H9 (cell line): ENCODE measurements around the gene HGF. TPM values are rescaled to one million over a fixed set of nuclear protein-coding genes. Genes with fewer than 3 reads are reported as not detected.
"Not testable (repeated sequence)": the region's sequence is repeated elsewhere in the genome, so short reads cannot be mapped to it uniquely, and the experiment has no call there.

Experiments
- DNase-seq: peaks from one replicate; pipeline ENCODE4 v3.0.0-alpha.2; 2017
- H2AFZ ChIP-seq: one replicate; pipeline ENCODE4 v1.6.1; 2013; ENCODE audit warnings: mild to moderate bottlenecking, low read length, control low read depth, moderate library complexity
- H2AK5ac ChIP-seq: 2 replicates; pipeline ENCODE4 v1.6.1; 2013; ENCODE audit warnings: low read length, control low read depth, mixed read lengths; ENCODE audit not compliant: insufficient read length
- H2BK120ac ChIP-seq: one replicate; pipeline ENCODE4 v1.6.1; 2013; ENCODE audit warnings: low read depth, mild to moderate bottlenecking, low read length, control low read depth, inconsistent platforms; ENCODE audit not compliant: poor library complexity, severe bottlenecking
- H2BK12ac ChIP-seq: 2 replicates; pipeline ENCODE4 v1.6.1; 2013; ENCODE audit warnings: low read length, control low read depth, mixed read lengths, low read depth; ENCODE audit not compliant: insufficient read length
- H2BK15ac ChIP-seq: 2 replicates; pipeline ENCODE4 v1.6.1; 2013; ENCODE audit warnings: low read depth, low read length, control low read depth
- H2BK20ac ChIP-seq: one replicate; pipeline ENCODE4 v1.6.1; 2013; ENCODE audit warnings: low read depth, mild to moderate bottlenecking, low read length, control low read depth, inconsistent platforms; ENCODE audit not compliant: poor library complexity, severe bottlenecking
- H2BK5ac ChIP-seq: 2 replicates; pipeline ENCODE4 v1.6.1; 2013; ENCODE audit warnings: low read length, control low read depth, mixed read lengths; ENCODE audit not compliant: insufficient read length
- H3K14ac ChIP-seq: 2 replicates; pipeline ENCODE4 v1.6.1; 2013; ENCODE audit warnings: low read length, control low read depth; ENCODE audit not compliant: insufficient read depth
- H3K18ac ChIP-seq: 2 replicates; pipeline ENCODE4 v1.6.1; 2013; ENCODE audit warnings: low read depth, mild to moderate bottlenecking, mixed read lengths, low read length, control low read depth; ENCODE audit not compliant: insufficient read length
- H3K23ac ChIP-seq: 2 replicates; pipeline ENCODE4 v1.6.1; 2013; ENCODE audit warnings: low read length, control low read depth, mixed read lengths, low read depth; ENCODE audit not compliant: insufficient read length
- H3K23me2 ChIP-seq: 2 replicates; pipeline ENCODE4 v1.6.1; 2013; ENCODE audit warnings: low read depth, mild to moderate bottlenecking, mixed read lengths, low read length, control low read depth; ENCODE audit not compliant: insufficient read length, poor library complexity, severe bottlenecking
- H3K27ac ChIP-seq: 2 replicates; pipeline ENCODE4 v1.5.1; 2013; ENCODE audit warnings: low read length, control low read depth, mixed read lengths, low read depth; ENCODE audit not compliant: insufficient read length
- H3K27me3 ChIP-seq: 2 replicates; pipeline ENCODE4 v1.6.1; 2013; ENCODE audit warnings: low read length, control low read depth, inconsistent platforms; ENCODE audit not compliant: insufficient read depth
- H3K4ac ChIP-seq: 2 replicates; pipeline ENCODE4 v1.6.1; 2013; ENCODE audit warnings: low read depth, mild to moderate bottlenecking, control low read depth, inconsistent platforms, low read length, moderate library complexity
- H3K4me1 ChIP-seq: 2 replicates; pipeline ENCODE4 v1.6.1; 2013; ENCODE audit warnings: low read length, control low read depth, inconsistent platforms; ENCODE audit not compliant: insufficient read depth
- H3K4me2 ChIP-seq: 2 replicates; pipeline ENCODE4 v1.6.1; 2013; ENCODE audit warnings: low read length, control low read depth, mixed read lengths; ENCODE audit not compliant: insufficient read length, insufficient read depth
- H3K56ac ChIP-seq: 2 replicates; pipeline ENCODE4 v1.6.1; 2013; ENCODE audit warnings: low read depth, mild to moderate bottlenecking, mixed read lengths, low read length, control low read depth; ENCODE audit not compliant: insufficient read length
- H3K79me1 ChIP-seq: 2 replicates; pipeline ENCODE4 v1.6.1; 2013; ENCODE audit warnings: low read depth, mild to moderate bottlenecking, moderate library complexity, low read length, control low read depth, inconsistent platforms; ENCODE audit not compliant: insufficient read depth, poor library complexity, severe bottlenecking
- H3K79me2 ChIP-seq: 2 replicates; pipeline ENCODE4 v1.6.1; 2013; ENCODE audit warnings: low read length, control low read depth, inconsistent platforms; ENCODE audit not compliant: insufficient read depth
- H3K9ac ChIP-seq: 2 replicates; pipeline ENCODE4 v1.6.1; 2013; ENCODE audit warnings: low read length, control low read depth, mixed read lengths; ENCODE audit not compliant: insufficient read length; ENCODE audit errors: extremely low read depth
- H3K9me3 ChIP-seq: one replicate; pipeline ENCODE4 v1.6.1; 2013; ENCODE audit warnings: low read depth, low read length, inconsistent platforms; ENCODE audit not compliant: control insufficient read depth
- H3T11ph ChIP-seq: one replicate; pipeline ENCODE4 v1.6.1; 2013; ENCODE audit warnings: mild to moderate bottlenecking, low read length, control low read depth, inconsistent platforms
- H4K20me1 ChIP-seq: one replicate; pipeline ENCODE4 v1.6.1; 2013; ENCODE audit not compliant: control insufficient read depth, insufficient read length, insufficient read depth
- H4K5ac ChIP-seq: 2 replicates; pipeline ENCODE4 v1.6.1; 2013; ENCODE audit warnings: low read depth, mild to moderate bottlenecking, mixed read lengths, low read length, control low read depth; ENCODE audit not compliant: insufficient read length
- H4K8ac ChIP-seq: replicated peaks from 2 replicates; pipeline ENCODE4 v1.6.1; 2013; ENCODE audit warnings: low read length, control low read depth, mixed read lengths, low read depth; ENCODE audit not compliant: insufficient read length
- H4K91ac ChIP-seq: 2 replicates; pipeline ENCODE4 v1.6.1; 2013; ENCODE audit warnings: low read depth, mild to moderate bottlenecking, moderate library complexity, mixed read lengths, low read length, control low read depth; ENCODE audit not compliant: insufficient read length
- H3K27ac Mint-ChIP-seq, 3 experiments: 2 replicates in 2 of 3; 3 replicates in 1 of 3; pipeline ENCODE4 v1.8.0; 2020 to 2021; ENCODE audit warnings: mixed read lengths in 3 of 3, mild to moderate bottlenecking in 1 of 3, moderate library complexity in 1 of 3
- H3K27me3 Mint-ChIP-seq: 2 replicates; pipeline ENCODE4 v1.8.0; 2021; ENCODE audit warnings: low read depth, mild to moderate bottlenecking, moderate library complexity, mixed read lengths
- H3K36me3 Mint-ChIP-seq, 3 experiments: 2 replicates in 2 of 3; 3 replicates in 1 of 3; pipeline ENCODE4 v1.8.0; 2020 to 2021; ENCODE audit warnings: low read depth in 3 of 3, mixed read lengths in 3 of 3; ENCODE audit not compliant: insufficient read depth in 1 of 3
- H3K4me1 Mint-ChIP-seq, 2 experiments: 2 replicates each; pipeline ENCODE4 v1.8.0; 2020; ENCODE audit warnings: mixed read lengths in 2 of 2
- H3K4me3 Mint-ChIP-seq, 2 experiments: 2 replicates in 1 of 2; 3 replicates in 1 of 2; pipeline ENCODE4 v1.8.0; 2020 to 2021; ENCODE audit warnings: mild to moderate bottlenecking in 2 of 2, mixed read lengths in 2 of 2, moderate library complexity in 1 of 2
- H3K9me3 Mint-ChIP-seq, 2 experiments: 2 replicates in 1 of 2; 3 replicates in 1 of 2; pipeline ENCODE4 v1.8.0; 2020; ENCODE audit warnings: mild to moderate bottlenecking in 2 of 2, mixed read lengths in 2 of 2, moderate library complexity in 1 of 2
- WGBS: extraction: QIAGEN DNeasy Blood & Tissue Kit; methylation state at CpG from one replicate; pipeline ENCODE4 v1.1.7; 2013; ENCODE audit warnings: missing lambda C conversion rate, low lambda C conversion rate, mixed read lengths; ENCODE audit not compliant: insufficient read length; ENCODE audit errors: extremely low coverage; 5-methylcytosine and 5-hydroxymethylcytosine counted together
- total RNA-seq: library from RNA; stranded (reverse); gene quantifications from 2 replicates; pipeline ENCODE4 v1.2.1, GENCODE V29; 2021
- TF ChIP-seq, protein P1 (sequence below): fragments of 200-600 bp; sonication (generic); conservative IDR thresholded peaks from 3 replicates; pipeline ENCODE4 v1.8.0; 2021; ENCODE audit warnings: antibody characterized with exemption, mild to moderate bottlenecking

HGF gene
- total RNA-seq, 1 experiment from 2014 or later, result 0.15 TPM

DNA sequence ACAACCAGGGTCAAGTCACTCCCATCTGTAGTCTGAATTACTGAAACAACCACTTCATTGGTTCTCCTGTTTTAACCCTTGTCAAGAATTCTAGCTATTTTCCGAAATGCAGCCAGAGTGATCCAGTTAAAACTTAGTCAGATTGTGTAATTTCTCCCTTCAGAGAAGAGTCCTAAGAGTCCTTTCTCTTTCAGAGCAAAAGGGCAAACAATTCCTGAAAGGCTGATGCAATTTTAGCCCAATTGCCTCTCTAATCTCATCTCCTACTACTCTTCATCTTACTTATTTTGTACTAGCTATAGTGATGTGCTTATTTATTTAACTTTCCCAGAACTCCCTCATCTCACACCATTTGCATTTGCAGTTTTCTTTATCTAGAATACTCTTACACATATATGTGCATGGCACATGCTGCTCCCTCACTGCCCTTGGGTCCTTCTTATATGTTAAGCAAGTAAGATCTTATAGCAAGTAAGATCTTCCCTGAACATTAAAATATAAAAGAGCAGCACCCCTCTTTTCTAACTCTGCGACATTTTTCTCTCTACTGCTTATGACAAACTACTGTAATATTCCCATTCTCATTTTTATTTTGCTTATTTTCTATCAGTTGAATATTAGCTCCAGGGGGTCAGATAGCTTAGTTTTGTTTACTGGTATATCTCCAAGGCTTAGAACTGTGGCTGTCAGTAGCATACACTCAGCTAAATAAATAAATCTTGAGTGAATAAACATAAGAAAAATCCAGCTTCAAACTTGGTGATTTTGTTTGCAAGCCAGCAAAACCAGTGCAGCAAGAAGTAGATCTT, 44.6 kb downstream of the HGF start:
- Histone ChIP-seq H4K20me1 (no peaks in the 10 kb centered on the region), H3K79me2 (no peaks in the 10 kb centered on the region), H3K18ac (no peak overlapping the region), H2BK12ac (no peak overlapping the region), H3K14ac (no peak overlapping the region), H2BK15ac (no peak overlapping the region), H3K27ac (no peak overlapping the region), H3K9me3 (no peaks in the 10 kb centered on the region), H4K5ac (no peak overlapping the region), H2BK5ac (no peak overlapping the region), H3K79me1 (no peaks in the 10 kb centered on the region), H3K23ac (no peak overlapping the region), H2AK5ac (no peak overlapping the region), H3K4me2 (no peak overlapping the region), H4K91ac (no peak overlapping the region), H3K4ac (no peak overlapping the region), H2BK120ac (no peak overlapping the region), H3K27me3 (no peaks in the 10 kb centered on the region), H3K23me2 (no peaks in the 10 kb centered on the region), H4K8ac (no peak overlapping the region), H3K4me1 (no peaks in the 10 kb centered on the region; the same call in 1 of the 2 replicates), H3T11ph (no peak overlapping the region), H2BK20ac (no peak overlapping the region), H3K56ac (no peak overlapping the region), H2AFZ (no peak overlapping the region), H3K9ac (no peak overlapping the region)
- Mint-ChIP-seq H3K4me1 (peaks cover 5 to 6% of the 10 kb centered on the region in 2 experiments; a peak in 3 of 4 replicates), H3K36me3 (no peaks in the 10 kb centered on the region), H3K27ac (peak overlapping the region in 2 of 3 experiments; percentile 51 to 55; a peak in 5 of 7 replicates), H3K27me3 (no peaks in the 10 kb centered on the region), H3K9me3 (no peaks in the 10 kb centered on the region), H3K4me3 (no peak overlapping the region)
- no CpG with 5 or more reads among the region's 2 CpGs for WGBS
- TF ChIP-seq, protein P1, sequence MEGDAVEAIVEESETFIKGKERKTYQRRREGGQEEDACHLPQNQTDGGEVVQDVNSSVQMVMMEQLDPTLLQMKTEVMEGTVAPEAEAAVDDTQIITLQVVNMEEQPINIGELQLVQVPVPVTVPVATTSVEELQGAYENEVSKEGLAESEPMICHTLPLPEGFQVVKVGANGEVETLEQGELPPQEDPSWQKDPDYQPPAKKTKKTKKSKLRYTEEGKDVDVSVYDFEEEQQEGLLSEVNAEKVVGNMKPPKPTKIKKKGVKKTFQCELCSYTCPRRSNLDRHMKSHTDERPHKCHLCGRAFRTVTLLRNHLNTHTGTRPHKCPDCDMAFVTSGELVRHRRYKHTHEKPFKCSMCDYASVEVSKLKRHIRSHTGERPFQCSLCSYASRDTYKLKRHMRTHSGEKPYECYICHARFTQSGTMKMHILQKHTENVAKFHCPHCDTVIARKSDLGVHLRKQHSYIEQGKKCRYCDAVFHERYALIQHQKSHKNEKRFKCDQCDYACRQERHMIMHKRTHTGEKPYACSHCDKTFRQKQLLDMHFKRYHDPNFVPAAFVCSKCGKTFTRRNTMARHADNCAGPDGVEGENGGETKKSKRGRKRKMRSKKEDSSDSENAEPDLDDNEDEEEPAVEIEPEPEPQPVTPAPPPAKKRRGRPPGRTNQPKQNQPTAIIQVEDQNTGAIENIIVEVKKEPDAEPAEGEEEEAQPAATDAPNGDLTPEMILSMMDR, result no peak
- no peak for DNase-seq

DNA sequence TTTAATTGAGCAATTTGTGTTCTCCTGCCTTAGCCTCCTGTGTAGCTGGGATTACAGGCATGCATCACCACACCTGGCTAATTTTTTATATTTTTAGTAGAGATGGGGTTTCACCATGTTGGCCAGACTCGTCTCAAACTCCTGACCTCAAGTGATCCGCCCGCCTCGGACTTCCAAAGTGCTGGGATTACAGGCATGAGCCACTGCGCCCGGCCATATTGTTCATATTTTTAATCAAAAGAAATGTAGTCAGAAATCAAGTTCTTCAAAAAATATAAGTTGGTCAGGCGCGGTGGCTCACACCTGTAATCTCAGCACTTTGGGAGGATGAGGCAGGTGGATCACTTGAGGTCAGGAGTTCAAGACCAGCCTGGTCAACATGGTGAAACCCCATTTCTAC, 47.6 kb downstream of the HGF start:
- not testable (repeated sequence) for H3K27ac Mint-ChIP-seq, H3K23ac ChIP-seq, H4K8ac ChIP-seq, H2BK20ac ChIP-seq, H4K5ac ChIP-seq, H3K18ac ChIP-seq, H3K4me2 ChIP-seq, H3K27me3 ChIP-seq, H3K14ac ChIP-seq, H2BK120ac ChIP-seq, H4K20me1 ChIP-seq, H3K23me2 ChIP-seq, H3K36me3 Mint-ChIP-seq, H3K4me1 ChIP-seq, H3K9me3 ChIP-seq, H3K9me3 Mint-ChIP-seq, H2AK5ac ChIP-seq, H2BK12ac ChIP-seq, H2AFZ ChIP-seq, DNase-seq, H2BK15ac ChIP-seq, H3K79me1 ChIP-seq, H3K27ac ChIP-seq, H4K91ac ChIP-seq, H3K4me1 Mint-ChIP-seq, H3K56ac ChIP-seq, H3K4ac ChIP-seq, H3K4me3 Mint-ChIP-seq, H3K27me3 Mint-ChIP-seq, H2BK5ac ChIP-seq, H3K9ac ChIP-seq, H3T11ph ChIP-seq, H3K79me2 ChIP-seq
- WGBS, result no CpG with 5 or more reads among the region's 8 CpGs
